Neural cell (in vitro differentiated cells): ENCODE results near the gene VPS35L. TPM values are rescaled to one million over a fixed set of nuclear protein-coding genes. Genes with fewer than 3 reads are reported as not detected.

Experiments
- H2AFZ ChIP-seq: fragments of 200-600, 300-800 bp; sonication (generic), shearing (Covaris generic); 2 replicates; pipeline ENCODE4 v1.6.0; 2014; ENCODE audit warnings: low read depth, mild to moderate bottlenecking, antibody characterized with exemption, low read length, moderate library complexity
- H3F3A ChIP-seq: fragments of 200-600 bp; shearing (Covaris generic); 2 replicates; pipeline ENCODE4 v1.6.1; 2016; ENCODE audit warnings: mild to moderate bottlenecking, moderate library complexity, mixed read lengths, antibody characterized with exemption, low read length; ENCODE audit not compliant: insufficient read depth, poor library complexity, severe bottlenecking
- H3K27ac ChIP-seq: fragments of 200-600, 300-800 bp; sonication (generic), shearing (Covaris generic); 2 replicates; pipeline ENCODE4 v1.5.1; 2014; ENCODE audit warnings: mild to moderate bottlenecking, low read length, moderate library complexity
- H3K27me3 ChIP-seq: fragments of 300-800, 200-600 bp; sonication (generic), shearing (Covaris generic); 2 replicates; pipeline ENCODE4 v1.6.0; 2014; ENCODE audit warnings: mild to moderate bottlenecking, low read depth, low read length, moderate library complexity; ENCODE audit not compliant: insufficient read depth
- H3K36me3 ChIP-seq: fragments of 300-800, 200-600 bp; sonication (generic), shearing (Covaris generic); 2 replicates; pipeline ENCODE4 v1.5.1; 2014; ENCODE audit warnings: mild to moderate bottlenecking, antibody characterized with exemption, low read length, moderate library complexity; ENCODE audit not compliant: insufficient read depth
- H3K4me2 ChIP-seq: fragments of 300-800, 200-600 bp; sonication (generic), shearing (Covaris generic); 2 replicates; pipeline ENCODE4 v1.6.0; 2014; ENCODE audit warnings: mild to moderate bottlenecking, low read length
- H3K4me3 ChIP-seq: fragments of 300-800, 200-600 bp; sonication (generic), shearing (Covaris generic); 2 replicates; pipeline ENCODE4 v1.5.1; 2014; ENCODE audit warnings: mild to moderate bottlenecking, low read length, moderate library complexity
- H3K79me2 ChIP-seq: fragments of 200-600 bp; shearing (Covaris generic); replicated peaks from 2 replicates; pipeline ENCODE4 v1.6.0; 2014; ENCODE audit warnings: mild to moderate bottlenecking, low read length, moderate library complexity; ENCODE audit not compliant: insufficient read depth
- H3K9ac ChIP-seq: fragments of 300-800, 200-600 bp; sonication (generic), shearing (Covaris generic); 2 replicates; pipeline ENCODE4 v1.6.1; 2016; ENCODE audit warnings: mild to moderate bottlenecking, low read length, mixed read lengths
- H3K9me2 ChIP-seq: fragments of 200-600 bp; shearing (Covaris generic); 2 replicates; pipeline ENCODE4 v1.6.1; 2016; ENCODE audit warnings: mild to moderate bottlenecking, low read length, mixed read lengths; ENCODE audit not compliant: insufficient read depth
- H3K9me3 ChIP-seq: fragments of 200-600, 300-800 bp; sonication (generic), shearing (Covaris generic); 2 replicates; pipeline ENCODE4 v1.6.1; 2016; ENCODE audit warnings: mild to moderate bottlenecking, mixed run types, low read length, moderate library complexity, mixed read lengths
- H4K20me1 ChIP-seq: fragments of 200-600 bp; shearing (Covaris generic); 2 replicates; pipeline ENCODE4 v1.6.1; 2016; ENCODE audit warnings: mild to moderate bottlenecking, mixed run types; ENCODE audit not compliant: insufficient read depth
- EP300 ChIP-seq: fragments of 450-650 bp; conservative IDR thresholded peaks from 2 replicates; pipeline ENCODE4 v1.6.1; 2014; ENCODE audit warnings: antibody characterized with exemption, mild to moderate bottlenecking, moderate library complexity; ENCODE audit not compliant: poor library complexity, severe bottlenecking
- EZH2 ChIP-seq: fragments of 200-600, 300-800 bp; shearing (Covaris generic), sonication (generic); IDR thresholded peaks from 2 replicates; pipeline ENCODE4 v1.6.1; 2014; ENCODE audit warnings: antibody characterized with exemption, low read length, borderline replicate concordance, mild to moderate bottlenecking; ENCODE audit not compliant: insufficient read depth, poor library complexity, severe bottlenecking
- MXI1 ChIP-seq: fragments of 450-650 bp; conservative IDR thresholded peaks from 2 replicates; pipeline ENCODE4 v1.6.1; 2014; ENCODE audit warnings: antibody characterized with exemption, mild to moderate bottlenecking; ENCODE audit not compliant: poor library complexity, severe bottlenecking
- POLR2AphosphoS5 ChIP-seq: IDR thresholded peaks from 2 replicates; pipeline ENCODE4 v1.6.1; 2012
- RAD21 ChIP-seq: fragments of 450-650 bp; conservative IDR thresholded peaks from 2 replicates; pipeline ENCODE4 v1.6.1; 2014; ENCODE audit warnings: antibody characterized with exemption, mild to moderate bottlenecking, moderate library complexity
- SMC3 ChIP-seq: fragments of 450-650 bp; conservative IDR thresholded peaks from 2 replicates; pipeline ENCODE4 v1.6.1; 2014; ENCODE audit warnings: antibody characterized with exemption, mild to moderate bottlenecking, moderate library complexity; ENCODE audit not compliant: poor library complexity
- TAF1 ChIP-seq: IDR thresholded peaks from 2 replicates; pipeline ENCODE4 v1.6.1; 2012; ENCODE audit warnings: low read depth
- polyA plus RNA-seq: library from polyadenylated mRNA; depleted of rRNA; stranded (reverse); fragments of >200 nt; gene quantifications from 2 replicates; pipeline ENCODE4 v1.2.3, GENCODE V29; 2014
- TF ChIP-seq, protein P1 (sequence below): IDR thresholded peaks from 2 replicates; pipeline ENCODE4 v1.6.1; 2012; ENCODE audit warnings: borderline replicate concordance
- TF ChIP-seq, protein P2 (sequence below): fragments of 450-650 bp; IDR thresholded peaks from 2 replicates; pipeline ENCODE4 v1.5.1; 2014; ENCODE audit warnings: antibody characterized with exemption, mild to moderate bottlenecking, moderate library complexity; ENCODE audit not compliant: poor library complexity, severe bottlenecking

Gene VPS35L
- polyA plus RNA-seq, 1 donor from 2014 or later: 29.8 TPM

DNA sequence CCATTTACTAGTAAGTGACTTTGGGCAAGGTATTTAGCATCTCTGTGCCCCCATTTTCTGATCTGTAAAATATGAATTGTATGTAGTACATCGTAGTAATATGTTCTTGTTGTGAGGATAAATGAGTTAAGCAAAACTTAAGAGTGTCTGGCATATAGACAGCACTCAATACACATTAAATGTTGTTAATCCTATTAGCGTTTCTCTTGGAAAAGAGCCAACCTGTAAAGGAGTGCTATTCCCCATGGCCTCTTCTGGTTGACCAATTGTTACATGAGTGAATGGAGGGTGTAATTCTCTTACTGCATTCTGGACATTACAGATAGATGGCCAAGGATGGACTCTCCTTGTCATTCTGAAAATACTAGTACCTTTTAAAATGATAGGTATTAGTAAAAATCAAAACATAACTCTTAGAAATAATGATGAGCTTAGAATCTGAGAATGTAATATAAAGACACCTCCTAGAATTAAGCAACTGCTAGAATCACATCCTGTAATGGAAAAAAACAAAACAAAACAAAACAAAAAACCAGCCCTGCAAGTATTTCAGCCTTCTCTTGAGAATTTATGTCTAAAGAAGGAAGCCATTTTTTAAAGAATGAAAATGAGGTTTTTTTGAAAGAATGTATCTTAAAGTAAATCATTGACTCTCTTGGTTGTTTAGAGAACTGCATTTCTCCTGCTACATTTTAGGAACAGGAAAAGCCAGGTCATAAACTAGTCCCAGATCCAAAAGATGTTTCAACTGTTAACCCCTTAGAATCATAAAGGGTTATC lies 193.1 kb downstream of the VPS35L start:
- TF ChIP-seq TAF1: no peak
- TF ChIP-seq RAD21: no peak
- Histone ChIP-seq H3K36me3 (no peaks in the 10 kb centered on the region), H3K27me3 (no peaks in the 10 kb centered on the region), H4K20me1 (no peaks in the 10 kb centered on the region), H3K9me2 (no peaks in the 10 kb centered on the region), H3K4me2 (no peak overlapping the region), H3K9me3 (no peaks in the 10 kb centered on the region), H3K4me3 (no peak overlapping the region), H3F3A (no peaks in the 10 kb centered on the region), H3K27ac (no peak overlapping the region), H3K79me2 (no peaks in the 10 kb centered on the region), H2AFZ (no peak overlapping the region), H3K9ac (no peak overlapping the region)

DNA sequence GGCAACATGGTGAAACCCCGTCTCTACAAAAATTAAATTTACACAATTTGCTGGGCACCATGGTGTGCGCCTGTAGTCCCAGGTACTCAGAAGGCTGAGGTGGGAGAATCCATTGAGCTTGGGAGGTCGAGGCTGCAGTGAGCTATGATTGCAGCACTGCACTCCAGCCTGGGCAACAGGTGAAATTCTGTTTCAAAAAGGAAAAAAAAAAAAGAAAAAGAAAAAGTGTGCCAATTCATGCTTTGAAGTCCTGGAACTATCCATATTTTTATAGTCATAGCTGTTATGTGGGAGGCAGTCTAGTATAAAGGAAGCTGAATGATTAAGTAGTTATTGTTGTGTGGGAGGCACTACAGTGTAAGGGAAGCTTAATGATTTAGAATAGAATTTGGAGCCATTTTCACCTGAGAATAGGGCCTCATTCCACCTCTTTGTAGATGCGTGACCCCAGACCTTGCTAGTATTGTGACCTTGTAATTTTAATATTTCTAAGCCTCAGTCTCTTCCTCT lies 194.1 kb downstream of the VPS35L start:
- no peak for TF ChIP-seq SMC3
- TF ChIP-seq, protein P1, sequence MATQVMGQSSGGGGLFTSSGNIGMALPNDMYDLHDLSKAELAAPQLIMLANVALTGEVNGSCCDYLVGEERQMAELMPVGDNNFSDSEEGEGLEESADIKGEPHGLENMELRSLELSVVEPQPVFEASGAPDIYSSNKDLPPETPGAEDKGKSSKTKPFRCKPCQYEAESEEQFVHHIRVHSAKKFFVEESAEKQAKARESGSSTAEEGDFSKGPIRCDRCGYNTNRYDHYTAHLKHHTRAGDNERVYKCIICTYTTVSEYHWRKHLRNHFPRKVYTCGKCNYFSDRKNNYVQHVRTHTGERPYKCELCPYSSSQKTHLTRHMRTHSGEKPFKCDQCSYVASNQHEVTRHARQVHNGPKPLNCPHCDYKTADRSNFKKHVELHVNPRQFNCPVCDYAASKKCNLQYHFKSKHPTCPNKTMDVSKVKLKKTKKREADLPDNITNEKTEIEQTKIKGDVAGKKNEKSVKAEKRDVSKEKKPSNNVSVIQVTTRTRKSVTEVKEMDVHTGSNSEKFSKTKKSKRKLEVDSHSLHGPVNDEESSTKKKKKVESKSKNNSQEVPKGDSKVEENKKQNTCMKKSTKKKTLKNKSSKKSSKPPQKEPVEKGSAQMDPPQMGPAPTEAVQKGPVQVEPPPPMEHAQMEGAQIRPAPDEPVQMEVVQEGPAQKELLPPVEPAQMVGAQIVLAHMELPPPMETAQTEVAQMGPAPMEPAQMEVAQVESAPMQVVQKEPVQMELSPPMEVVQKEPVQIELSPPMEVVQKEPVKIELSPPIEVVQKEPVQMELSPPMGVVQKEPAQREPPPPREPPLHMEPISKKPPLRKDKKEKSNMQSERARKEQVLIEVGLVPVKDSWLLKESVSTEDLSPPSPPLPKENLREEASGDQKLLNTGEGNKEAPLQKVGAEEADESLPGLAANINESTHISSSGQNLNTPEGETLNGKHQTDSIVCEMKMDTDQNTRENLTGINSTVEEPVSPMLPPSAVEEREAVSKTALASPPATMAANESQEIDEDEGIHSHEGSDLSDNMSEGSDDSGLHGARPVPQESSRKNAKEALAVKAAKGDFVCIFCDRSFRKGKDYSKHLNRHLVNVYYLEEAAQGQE: no peak
- TF ChIP-seq, protein P2, sequence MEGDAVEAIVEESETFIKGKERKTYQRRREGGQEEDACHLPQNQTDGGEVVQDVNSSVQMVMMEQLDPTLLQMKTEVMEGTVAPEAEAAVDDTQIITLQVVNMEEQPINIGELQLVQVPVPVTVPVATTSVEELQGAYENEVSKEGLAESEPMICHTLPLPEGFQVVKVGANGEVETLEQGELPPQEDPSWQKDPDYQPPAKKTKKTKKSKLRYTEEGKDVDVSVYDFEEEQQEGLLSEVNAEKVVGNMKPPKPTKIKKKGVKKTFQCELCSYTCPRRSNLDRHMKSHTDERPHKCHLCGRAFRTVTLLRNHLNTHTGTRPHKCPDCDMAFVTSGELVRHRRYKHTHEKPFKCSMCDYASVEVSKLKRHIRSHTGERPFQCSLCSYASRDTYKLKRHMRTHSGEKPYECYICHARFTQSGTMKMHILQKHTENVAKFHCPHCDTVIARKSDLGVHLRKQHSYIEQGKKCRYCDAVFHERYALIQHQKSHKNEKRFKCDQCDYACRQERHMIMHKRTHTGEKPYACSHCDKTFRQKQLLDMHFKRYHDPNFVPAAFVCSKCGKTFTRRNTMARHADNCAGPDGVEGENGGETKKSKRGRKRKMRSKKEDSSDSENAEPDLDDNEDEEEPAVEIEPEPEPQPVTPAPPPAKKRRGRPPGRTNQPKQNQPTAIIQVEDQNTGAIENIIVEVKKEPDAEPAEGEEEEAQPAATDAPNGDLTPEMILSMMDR: no peak
- TF ChIP-seq TAF1: no peak
- TF ChIP-seq EZH2: no peak
- TF ChIP-seq MXI1: no peak
- TF ChIP-seq RAD21: no peak
- no peak for TF ChIP-seq POLR2AphosphoS5
- TF ChIP-seq EP300: no peak
- no peak overlapping the region for H2AFZ ChIP-seq
- H3K27ac ChIP-seq: no peak overlapping the region
- no peaks in the 10 kb centered on the region for H3K36me3 ChIP-seq
- H3K9me3 ChIP-seq: no peaks in the 10 kb centered on the region
- no peaks in the 10 kb centered on the region for H3F3A ChIP-seq
- H3K79me2 ChIP-seq: no peaks in the 10 kb centered on the region
- no peak overlapping the region for H3K4me2 ChIP-seq
- H4K20me1 ChIP-seq: no peaks in the 10 kb centered on the region
- no peaks in the 10 kb centered on the region for H3K27me3 ChIP-seq
- H3K4me3 ChIP-seq: no peak overlapping the region
- H3K9me2 ChIP-seq: no peaks in the 10 kb centered on the region
- H3K9ac ChIP-seq: no peak overlapping the region

Other genes starting within 250 kb of the VPS35L start
- gene TMC5, start 137.8 kb upstream of the VPS35L start, polyA plus RNA-seq: not detected in 2 replicates
- 74.7 and 76.6 TPM in 2 replicates for gene GDE1, start 33.6 kb upstream of the VPS35L start, polyA plus RNA-seq
- gene CCP110, start 31.8 kb upstream of the VPS35L start, polyA plus RNA-seq: 38.4 and 40.3 TPM in 2 replicates
- 37.4 and 40.1 TPM in 2 replicates for gene KNOP1, start 162.5 kb downstream of the VPS35L start, polyA plus RNA-seq
- gene IQCK, start 162.6 kb downstream of the VPS35L start, polyA plus RNA-seq: 10.2 and 13.9 TPM in 2 replicates